ENCODE measurements around the gene CLDN4.
A peak's percentile ranks its signal among the peaks of the same experiment; 100 is the strongest.

Gene CLDN4

DNA sequence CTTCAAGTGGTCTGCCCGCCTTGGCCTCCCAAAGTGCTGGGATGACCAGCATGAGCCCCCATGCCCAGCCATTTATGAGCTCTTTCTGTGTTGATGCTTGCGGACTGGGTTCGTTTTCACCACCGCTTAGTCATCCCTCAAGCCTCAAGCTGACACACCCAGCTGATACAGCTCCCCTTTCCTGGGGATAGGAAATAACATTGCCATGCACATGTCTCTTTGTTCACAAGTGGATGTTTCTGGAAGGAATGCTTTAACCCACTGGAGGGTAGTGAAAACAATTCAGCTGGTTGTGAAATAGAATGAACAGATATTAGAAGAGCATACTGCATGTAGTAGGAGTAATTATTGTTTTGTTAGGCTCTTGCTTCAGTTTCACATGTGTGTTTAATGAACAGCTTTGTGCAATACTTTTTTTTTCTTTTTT lies 20.0 kb downstream of the CLDN4 start (continued):
- TF ChIP-seq ZNF837 (tag by site-specific recombination; IDR thresholded peaks at IDR 0.05) (no peak), PRDM1 (tag by site-specific recombination; IDR thresholded peaks at IDR 0.05) (peak; percentile 35; the same call in 1 of the 2 replicates), ZNF658 (tag by site-specific recombination; IDR thresholded peaks at IDR 0.05) (no peak), ZFP37 (tag by site-specific recombination; IDR thresholded peaks at IDR 0.05) (no peak), ZNF423 (tag by site-specific recombination; IDR thresholded peaks at IDR 0.05) (no peak), GLI4 (tag by site-specific recombination; IDR thresholded peaks at IDR 0.05) (no peak), TRIM28 (IDR thresholded peaks at IDR 0.05; ENCODE audit: borderline replicate concordance, low read length) (no peak), KLF10 (tag by site-specific recombination; IDR thresholded peaks at IDR 0.05) (peak; percentile 58), ZNF785 (tag by site-specific recombination; IDR thresholded peaks at IDR 0.05) (no peak), ZNF112 (tag by site-specific recombination; IDR thresholded peaks at IDR 0.05) (no peak), RBAK (tag by site-specific recombination; IDR thresholded peaks at IDR 0.05) (no peak), WT1 (tag by site-specific recombination; IDR thresholded peaks at IDR 0.05) (peak; percentile 30; the same call in 1 of the 2 replicates), ZNF558 (tag by site-specific recombination; IDR thresholded peaks at IDR 0.05) (no peak), ZNF830 (tag by site-specific recombination; IDR thresholded peaks at IDR 0.05; ENCODE audit: low read depth) (no peak), ZNF600 (tag by site-specific recombination; IDR thresholded peaks at IDR 0.05) (no peak), ZNF221 (tag by site-specific recombination; IDR thresholded peaks at IDR 0.05; ENCODE audit: borderline replicate concordance) (no peak), GLIS1 (tag by site-specific recombination; IDR thresholded peaks at IDR 0.05) (peak; percentile 89), ZFP3 (tag by site-specific recombination; IDR thresholded peaks at IDR 0.05; ENCODE audit: low read depth) (no peak), KLF1 (tag by site-specific recombination; IDR thresholded peaks at IDR 0.05) (peak; percentile 19; the same call in 1 of the 2 replicates), ZNF433 (tag by site-specific recombination; IDR thresholded peaks at IDR 0.05; ENCODE audit: low read depth) (no peak), ZNF23 (tag by site-specific recombination; IDR thresholded peaks at IDR 0.05; ENCODE audit: borderline replicate concordance) (no peak), ZNF626 (tag by site-specific recombination; IDR thresholded peaks at IDR 0.05) (no peak), KLF9 (tag by site-specific recombination; IDR thresholded peaks at IDR 0.05; ENCODE audit: low read depth) (peak; percentile 18; the same call in 1 of the 2 replicates), GFI1B (tag by site-specific recombination; IDR thresholded peaks at IDR 0.05) (no peak), ZNF621 (tag by site-specific recombination; IDR thresholded peaks at IDR 0.05) (no peak), ZNF549 (tag by site-specific recombination; IDR thresholded peaks at IDR 0.05) (no peak)
- TF ChIP-seq, protein P1, sequence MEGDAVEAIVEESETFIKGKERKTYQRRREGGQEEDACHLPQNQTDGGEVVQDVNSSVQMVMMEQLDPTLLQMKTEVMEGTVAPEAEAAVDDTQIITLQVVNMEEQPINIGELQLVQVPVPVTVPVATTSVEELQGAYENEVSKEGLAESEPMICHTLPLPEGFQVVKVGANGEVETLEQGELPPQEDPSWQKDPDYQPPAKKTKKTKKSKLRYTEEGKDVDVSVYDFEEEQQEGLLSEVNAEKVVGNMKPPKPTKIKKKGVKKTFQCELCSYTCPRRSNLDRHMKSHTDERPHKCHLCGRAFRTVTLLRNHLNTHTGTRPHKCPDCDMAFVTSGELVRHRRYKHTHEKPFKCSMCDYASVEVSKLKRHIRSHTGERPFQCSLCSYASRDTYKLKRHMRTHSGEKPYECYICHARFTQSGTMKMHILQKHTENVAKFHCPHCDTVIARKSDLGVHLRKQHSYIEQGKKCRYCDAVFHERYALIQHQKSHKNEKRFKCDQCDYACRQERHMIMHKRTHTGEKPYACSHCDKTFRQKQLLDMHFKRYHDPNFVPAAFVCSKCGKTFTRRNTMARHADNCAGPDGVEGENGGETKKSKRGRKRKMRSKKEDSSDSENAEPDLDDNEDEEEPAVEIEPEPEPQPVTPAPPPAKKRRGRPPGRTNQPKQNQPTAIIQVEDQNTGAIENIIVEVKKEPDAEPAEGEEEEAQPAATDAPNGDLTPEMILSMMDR (tag by site-specific recombination; IDR thresholded peaks at IDR 0.05), result no peak
- TF ChIP-seq, protein P2, sequence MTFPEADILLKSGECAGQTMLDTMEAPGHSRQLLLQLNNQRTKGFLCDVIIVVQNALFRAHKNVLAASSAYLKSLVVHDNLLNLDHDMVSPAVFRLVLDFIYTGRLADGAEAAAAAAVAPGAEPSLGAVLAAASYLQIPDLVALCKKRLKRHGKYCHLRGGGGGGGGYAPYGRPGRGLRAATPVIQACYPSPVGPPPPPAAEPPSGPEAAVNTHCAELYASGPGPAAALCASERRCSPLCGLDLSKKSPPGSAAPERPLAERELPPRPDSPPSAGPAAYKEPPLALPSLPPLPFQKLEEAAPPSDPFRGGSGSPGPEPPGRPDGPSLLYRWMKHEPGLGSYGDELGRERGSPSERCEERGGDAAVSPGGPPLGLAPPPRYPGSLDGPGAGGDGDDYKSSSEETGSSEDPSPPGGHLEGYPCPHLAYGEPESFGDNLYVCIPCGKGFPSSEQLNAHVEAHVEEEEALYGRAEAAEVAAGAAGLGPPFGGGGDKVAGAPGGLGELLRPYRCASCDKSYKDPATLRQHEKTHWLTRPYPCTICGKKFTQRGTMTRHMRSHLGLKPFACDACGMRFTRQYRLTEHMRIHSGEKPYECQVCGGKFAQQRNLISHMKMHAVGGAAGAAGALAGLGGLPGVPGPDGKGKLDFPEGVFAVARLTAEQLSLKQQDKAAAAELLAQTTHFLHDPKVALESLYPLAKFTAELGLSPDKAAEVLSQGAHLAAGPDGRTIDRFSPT (tag by site-specific recombination; IDR thresholded peaks at IDR 0.05), result 0 out of 2 replicates have a peak, but pooled peaks have one; percentile 29
- TF ChIP-seq, protein P3, sequence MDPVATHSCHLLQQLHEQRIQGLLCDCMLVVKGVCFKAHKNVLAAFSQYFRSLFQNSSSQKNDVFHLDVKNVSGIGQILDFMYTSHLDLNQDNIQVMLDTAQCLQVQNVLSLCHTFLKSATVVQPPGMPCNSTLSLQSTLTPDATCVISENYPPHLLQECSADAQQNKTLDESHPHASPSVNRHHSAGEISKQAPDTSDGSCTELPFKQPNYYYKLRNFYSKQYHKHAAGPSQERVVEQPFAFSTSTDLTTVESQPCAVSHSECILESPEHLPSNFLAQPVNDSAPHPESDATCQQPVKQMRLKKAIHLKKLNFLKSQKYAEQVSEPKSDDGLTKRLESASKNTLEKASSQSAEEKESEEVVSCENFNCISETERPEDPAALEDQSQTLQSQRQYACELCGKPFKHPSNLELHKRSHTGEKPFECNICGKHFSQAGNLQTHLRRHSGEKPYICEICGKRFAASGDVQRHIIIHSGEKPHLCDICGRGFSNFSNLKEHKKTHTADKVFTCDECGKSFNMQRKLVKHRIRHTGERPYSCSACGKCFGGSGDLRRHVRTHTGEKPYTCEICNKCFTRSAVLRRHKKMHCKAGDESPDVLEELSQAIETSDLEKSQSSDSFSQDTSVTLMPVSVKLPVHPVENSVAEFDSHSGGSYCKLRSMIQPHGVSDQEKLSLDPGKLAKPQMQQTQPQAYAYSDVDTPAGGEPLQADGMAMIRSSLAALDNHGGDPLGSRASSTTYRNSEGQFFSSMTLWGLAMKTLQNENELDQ (tag by site-specific recombination; IDR thresholded peaks at IDR 0.05; ENCODE audit: low read depth), result no peak
- TF ChIP-seq, protein P4, sequence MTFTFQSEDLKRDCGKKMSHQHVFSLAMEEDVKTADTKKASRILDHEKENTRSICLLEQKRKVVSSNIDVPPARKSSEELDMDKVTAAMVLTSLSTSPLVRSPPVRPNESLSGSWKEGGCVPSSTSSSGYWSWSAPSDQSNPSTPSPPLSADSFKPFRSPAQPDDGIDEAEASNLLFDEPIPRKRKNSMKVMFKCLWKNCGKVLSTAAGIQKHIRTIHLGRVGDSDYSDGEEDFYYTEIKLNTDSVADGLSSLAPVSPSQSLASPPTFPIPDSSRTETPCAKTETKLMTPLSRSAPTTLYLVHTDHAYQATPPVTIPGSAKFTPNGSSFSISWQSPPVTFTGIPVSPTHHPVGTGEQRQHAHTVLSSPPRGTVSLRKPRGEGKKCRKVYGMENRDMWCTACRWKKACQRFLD (tag by site-specific recombination; IDR thresholded peaks at IDR 0.05), result no peak
- TF ChIP-seq, protein P5, sequence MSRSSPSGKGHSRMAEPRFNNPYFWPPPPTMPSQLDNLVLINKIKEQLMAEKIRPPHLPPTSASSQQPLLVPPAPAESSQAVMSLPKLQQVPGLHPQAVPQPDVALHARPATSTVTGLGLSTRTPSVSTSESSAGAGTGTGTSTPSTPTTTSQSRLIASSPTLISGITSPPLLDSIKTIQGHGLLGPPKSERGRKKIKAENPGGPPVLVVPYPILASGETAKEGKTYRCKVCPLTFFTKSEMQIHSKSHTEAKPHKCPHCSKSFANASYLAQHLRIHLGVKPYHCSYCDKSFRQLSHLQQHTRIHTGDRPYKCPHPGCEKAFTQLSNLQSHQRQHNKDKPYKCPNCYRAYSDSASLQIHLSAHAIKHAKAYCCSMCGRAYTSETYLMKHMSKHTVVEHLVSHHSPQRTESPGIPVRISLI (tag by site-specific recombination; IDR thresholded peaks at IDR 0.05), result no peak
- TF ChIP-seq, protein P6, sequence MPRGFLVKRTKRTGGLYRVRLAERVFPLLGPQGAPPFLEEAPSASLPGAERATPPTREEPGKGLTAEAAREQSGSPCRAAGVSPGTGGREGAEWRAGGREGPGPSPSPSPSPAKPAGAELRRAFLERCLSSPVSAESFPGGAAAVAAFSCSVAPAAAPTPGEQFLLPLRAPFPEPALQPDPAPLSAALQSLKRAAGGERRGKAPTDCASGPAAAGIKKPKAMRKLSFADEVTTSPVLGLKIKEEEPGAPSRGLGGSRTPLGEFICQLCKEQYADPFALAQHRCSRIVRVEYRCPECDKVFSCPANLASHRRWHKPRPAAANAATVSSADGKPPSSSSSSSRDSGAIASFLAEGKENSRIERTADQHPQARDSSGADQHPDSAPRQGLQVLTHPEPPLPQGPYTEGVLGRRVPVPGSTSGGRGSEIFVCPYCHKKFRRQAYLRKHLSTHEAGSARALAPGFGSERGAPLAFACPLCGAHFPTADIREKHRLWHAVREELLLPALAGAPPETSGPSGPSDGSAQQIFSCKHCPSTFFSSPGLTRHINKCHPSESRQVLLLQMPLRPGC (tag by site-specific recombination; IDR thresholded peaks at IDR 0.05), result no peak; the same call in 1 of the 2 replicates
